WTC11 (cell line): ENCODE results near the gene CCDC68.

Experiments
- CTCF ChIP-seq: fragments of 200-600 bp; IDR thresholded peaks from 2 replicates; pipeline ENCODE4 v1.8.0; 2022; ENCODE audit warnings: antibody characterized with exemption
- TF ChIP-seq, protein P1 (sequence below): sonication (generic); formaldehyde crosslinking; IDR thresholded peaks from 2 replicates; pipeline ENCODE4 v1.8.1; 2022; ENCODE audit warnings: low read depth, missing genetic modification reagents, borderline replicate concordance

GRCh38 chr18:54939361-54939917, 19.8 kb downstream of the CCDC68 start:
- TF ChIP-seq CTCF = no peak
- TF ChIP-seq, protein P1, sequence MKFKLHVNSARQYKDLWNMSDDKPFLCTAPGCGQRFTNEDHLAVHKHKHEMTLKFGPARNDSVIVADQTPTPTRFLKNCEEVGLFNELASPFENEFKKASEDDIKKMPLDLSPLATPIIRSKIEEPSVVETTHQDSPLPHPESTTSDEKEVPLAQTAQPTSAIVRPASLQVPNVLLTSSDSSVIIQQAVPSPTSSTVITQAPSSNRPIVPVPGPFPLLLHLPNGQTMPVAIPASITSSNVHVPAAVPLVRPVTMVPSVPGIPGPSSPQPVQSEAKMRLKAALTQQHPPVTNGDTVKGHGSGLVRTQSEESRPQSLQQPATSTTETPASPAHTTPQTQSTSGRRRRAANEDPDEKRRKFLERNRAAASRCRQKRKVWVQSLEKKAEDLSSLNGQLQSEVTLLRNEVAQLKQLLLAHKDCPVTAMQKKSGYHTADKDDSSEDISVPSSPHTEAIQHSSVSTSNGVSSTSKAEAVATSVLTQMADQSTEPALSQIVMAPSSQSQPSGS = no peak
